ENCODE data around the gene RBBP4. TPM values are rescaled to one million over a fixed set of nuclear protein-coding genes. Genes with fewer than 3 reads are reported as not detected.
"Not testable (repeated sequence)": the region's sequence is repeated elsewhere in the genome, so short reads cannot be mapped to it uniquely, and the experiment has no call there.

The RBBP4 gene
- total RNA-seq, 1 experiment from 2014 or later: 141 TPM

- H3K27me3 ChIP-seq: no peaks in the 10 kb centered on the region
- H3K9me3 ChIP-seq: peaks cover 2% of the 10 kb centered on the region; the same call in 1 of the 2 replicates
- peak; percentile 95 for DNase-seq
- H3K36me3 ChIP-seq: peaks cover 3% of the 10 kb centered on the region; the same call in 1 of the 2 replicates
- H3K4me3 ChIP-seq: peak overlapping the region; percentile 62
Measured at GRCh38 chr1:32703479-32704291, 52.7 kb downstream of the RBBP4 start.

GRCh38 chr1:32705516-32705915 is 54.5 kb downstream of the RBBP4 start:
- Histone ChIP-seq H3K4me3 (no peak overlapping the region), H3K36me3 (peaks cover 3% of the 10 kb centered on the region; the same call in 1 of the 2 replicates), H3K27me3 (no peaks in the 10 kb centered on the region), H3K9me3 (peaks cover 2% of the 10 kb centered on the region; the same call in 1 of the 2 replicates)
- DNase-seq: no peak

- DNase-seq: peak; percentile 70
- H3K27me3 ChIP-seq: no peaks in the 10 kb centered on the region
- H3K4me3 ChIP-seq: no peak overlapping the region
- H3K36me3 ChIP-seq: peaks cover 3% of the 10 kb centered on the region; the same call in 1 of the 2 replicates
- peaks cover 2% of the 10 kb centered on the region; the same call in 1 of the 2 replicates for H3K9me3 ChIP-seq
Measured at GRCh38 chr1:32706491-32706890, 55.5 kb downstream of the RBBP4 start.

GRCh38 chr1:32709075-32709474 is 58.1 kb downstream of the RBBP4 start:
- DNase-seq: no peak
- Histone ChIP-seq H3K9me3 (peaks cover 2% of the 10 kb centered on the region; the same call in 1 of the 2 replicates), H3K4me3 (no peak overlapping the region), H3K27me3 (no peaks in the 10 kb centered on the region), H3K36me3 (no peaks in the 10 kb centered on the region)

GRCh38 chr1:32709476-32709875 is 58.5 kb downstream of the RBBP4 start:
- Histone ChIP-seq H3K27me3 (no peaks in the 10 kb centered on the region), H3K9me3 (peaks cover 2% of the 10 kb centered on the region; the same call in 1 of the 2 replicates), H3K36me3 (no peaks in the 10 kb centered on the region), H3K4me3 (no peak overlapping the region)
- DNase-seq: peak; percentile 21

- DNase-seq, H3K36me3 ChIP-seq, H3K4me3 ChIP-seq: not testable (repeated sequence)
Measured at GRCh38 chr1:32711221-32711620, 60.2 kb downstream of the RBBP4 start.

GRCh38 chr1:32713081-32713480 is 62.1 kb downstream of the RBBP4 start:
- no peak overlapping the region for H3K4me3 ChIP-seq
- DNase-seq: no peak
- no peaks in the 10 kb centered on the region for H3K36me3 ChIP-seq
- no peaks in the 10 kb centered on the region for H3K9me3 ChIP-seq
- H3K27me3 ChIP-seq: no peaks in the 10 kb centered on the region

More at GRCh38 chr1:32711221-32711620, 60.2 kb downstream of the RBBP4 start:
- not testable (repeated sequence) for H3K9me3 ChIP-seq, H3K27me3 ChIP-seq

- no peak for DNase-seq
- Histone ChIP-seq H3K4me3 (no peak overlapping the region), H3K9me3 (no peaks in the 10 kb centered on the region), H3K27me3 (no peaks in the 10 kb centered on the region), H3K36me3 (no peaks in the 10 kb centered on the region)
Measured at GRCh38 chr1:32714277-32714676, 63.3 kb downstream of the RBBP4 start.

GRCh38 chr1:32715901-32716311 is 64.9 kb downstream of the RBBP4 start:
- Histone ChIP-seq H3K27me3 (no peaks in the 10 kb centered on the region), H3K36me3 (no peaks in the 10 kb centered on the region), H3K4me3 (no peak overlapping the region), H3K9me3 (no peaks in the 10 kb centered on the region)
- DNase-seq: no peak

- Histone ChIP-seq H3K4me3 (no peak overlapping the region), H3K9me3 (no peaks in the 10 kb centered on the region), H3K36me3 (no peaks in the 10 kb centered on the region), H3K27me3 (no peaks in the 10 kb centered on the region)
- peak; percentile 46 for DNase-seq
Measured at GRCh38 chr1:32716312-32717148, 65.5 kb downstream of the RBBP4 start.

GRCh38 chr1:32717503-32717902 is 66.5 kb downstream of the RBBP4 start:
- DNase-seq: no peak
- H3K9me3 ChIP-seq: no peaks in the 10 kb centered on the region
- H3K4me3 ChIP-seq: no peak overlapping the region
- no peaks in the 10 kb centered on the region for H3K27me3 ChIP-seq
- H3K36me3 ChIP-seq: no peaks in the 10 kb centered on the region

GRCh38 chr1:32718036-32718435 is 67.0 kb downstream of the RBBP4 start:
- DNase-seq: no peak
- Histone ChIP-seq H3K4me3 (no peak overlapping the region), H3K9me3 (no peaks in the 10 kb centered on the region), H3K27me3 (no peaks in the 10 kb centered on the region), H3K36me3 (no peaks in the 10 kb centered on the region)

- H3K27me3 ChIP-seq: no peaks in the 10 kb centered on the region
- H3K9me3 ChIP-seq: no peaks in the 10 kb centered on the region
- no peak overlapping the region for H3K4me3 ChIP-seq
- H3K36me3 ChIP-seq: no peaks in the 10 kb centered on the region
- no peak for DNase-seq
Measured at GRCh38 chr1:32718527-32718926, 67.5 kb downstream of the RBBP4 start.

GRCh38 chr1:32719681-32720275 is 68.8 kb downstream of the RBBP4 start:
- no peak overlapping the region for H3K4me3 ChIP-seq
- DNase-seq: no peak
- no peaks in the 10 kb centered on the region for H3K9me3 ChIP-seq
- H3K36me3 ChIP-seq: no peaks in the 10 kb centered on the region
- H3K27me3 ChIP-seq: no peaks in the 10 kb centered on the region

GRCh38 chr1:32724678-32725614 is 73.9 kb downstream of the RBBP4 start:
- no peaks in the 10 kb centered on the region for H3K27me3 ChIP-seq
- peak overlapping the region; percentile 6; the same call in 1 of the 2 replicates for H3K4me3 ChIP-seq
- peak; percentile 96 for DNase-seq
- no peaks in the 10 kb centered on the region for H3K9me3 ChIP-seq
- no peaks in the 10 kb centered on the region for H3K36me3 ChIP-seq

- Histone ChIP-seq H3K27me3 (no peaks in the 10 kb centered on the region), H3K9me3 (no peaks in the 10 kb centered on the region), H3K36me3 (no peaks in the 10 kb centered on the region), H3K4me3 (no peak overlapping the region)
- no peak for DNase-seq
Measured at GRCh38 chr1:32725615-32725982, 74.6 kb downstream of the RBBP4 start.
